DND-41 (cell line): ENCODE results near the gene HSF4.

Source experiments
- CTCF ChIP-seq: IDR thresholded peaks from 2 replicates; pipeline ENCODE4 v1.5.1; 2012; ENCODE audit warnings: borderline replicate concordance, low read length, moderate library complexity, mild to moderate bottlenecking; ENCODE audit not compliant: poor library complexity, severe bottlenecking; ENCODE audit errors: extremely low read depth
- EZH2 ChIP-seq: IDR thresholded peaks from 3 replicates; pipeline ENCODE4 v1.6.1; 2012; ENCODE audit warnings: borderline replicate concordance, low read depth, mild to moderate bottlenecking, moderate library complexity, low read length, inconsistent platforms; ENCODE audit not compliant: severe bottlenecking

DNA sequence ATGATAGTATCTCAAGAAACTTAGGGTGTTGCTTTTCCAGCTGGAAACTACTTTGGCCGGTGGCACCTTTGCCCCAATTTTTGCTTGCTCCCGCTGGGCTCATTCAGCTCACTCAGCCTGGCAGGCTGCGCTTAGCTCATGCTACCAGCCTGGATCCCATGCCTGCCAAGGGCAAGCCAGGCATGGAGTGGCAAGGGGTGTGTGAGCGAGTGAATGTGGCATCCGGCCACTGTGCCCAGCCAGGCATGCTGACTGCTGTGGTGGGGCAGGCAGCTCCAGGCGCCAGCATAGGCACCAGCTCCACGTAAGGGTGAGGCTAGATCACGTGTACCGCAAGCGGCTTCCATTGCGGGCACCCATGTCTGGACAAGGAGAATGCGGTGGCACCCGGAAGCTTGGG is 23.2 kb upstream of the HSF4 start:
- no peak for TF ChIP-seq CTCF
- no peak for TF ChIP-seq EZH2
